HepG2 (cell line): ENCODE measurements around the gene AEBP1. TPM values are rescaled to one million over a fixed set of nuclear protein-coding genes. Genes with fewer than 3 reads are reported as not detected.

Experiments used
- ARID2 ChIP-seq: sonication (generic); formaldehyde crosslinking; IDR thresholded peaks from 2 replicates; pipeline ENCODE4 v1.8.1; 2022; ENCODE audit warnings: mild to moderate bottlenecking, missing genetic modification reagents, borderline replicate concordance
- CTCF ChIP-seq: sonication (generic); formaldehyde crosslinking; IDR thresholded peaks from 2 replicates; pipeline ENCODE4 v1.5.0; 2020; ENCODE audit warnings: mild to moderate bottlenecking, missing genetic modification reagents, moderate library complexity
- HDAC1 ChIP-seq: sonication (generic); formaldehyde crosslinking; IDR thresholded peaks from 2 replicates; pipeline ENCODE4 v1.5.1; 2020; ENCODE audit warnings: mild to moderate bottlenecking, missing genetic modification reagents
- KAT8 ChIP-seq: IDR thresholded peaks from 2 replicates; pipeline ENCODE4 v1.6.1; 2016; ENCODE audit warnings: missing genetic modification reagents, missing compliant biosample characterization
- MAFK ChIP-seq, 2 experiments: IDR thresholded peaks in 1 of 2; conservative IDR thresholded peaks in 1 of 2; 2 replicates each; pipeline ENCODE4 v1.6.1; 2011; ENCODE audit warnings: improper control_type of control experiment in 2 of 2, low read length in 2 of 2
- MXD4 ChIP-seq: IDR thresholded peaks from 2 replicates; pipeline ENCODE4 v1.6.1; 2016; ENCODE audit warnings: mild to moderate bottlenecking, missing biosample characterization, missing genetic modification reagents
- NONO ChIP-seq, 2 experiments: fragments of 450-650 bp in 1 of 2; sonication (generic) in 1 of 2; formaldehyde crosslinking in 1 of 2; IDR thresholded peaks in 1 of 2; conservative IDR thresholded peaks in 1 of 2; 2 replicates each; pipeline versions ENCODE4 v1.6.1 to v1.8.0; 2017 to 2022; ENCODE audit warnings: mild to moderate bottlenecking in 1 of 2, missing genetic modification reagents in 1 of 2, moderate library complexity in 1 of 2
- SMAD3 ChIP-seq: sonication (generic); formaldehyde crosslinking; IDR thresholded peaks from 2 replicates; pipeline ENCODE4 v1.4.0; 2020; ENCODE audit warnings: missing genetic modification reagents
- SP2 ChIP-seq: sonication (generic); formaldehyde crosslinking; IDR thresholded peaks from 2 replicates; pipeline ENCODE4 v1.5.1; 2020; ENCODE audit warnings: mild to moderate bottlenecking, missing genetic modification reagents
- ZBTB7A ChIP-seq: sonication (generic); formaldehyde crosslinking; IDR thresholded peaks from 2 replicates; pipeline ENCODE4 v1.8.0; 2022; ENCODE audit warnings: mild to moderate bottlenecking, missing genetic modification reagents
- ZFX ChIP-seq: sonication (generic); formaldehyde crosslinking; IDR thresholded peaks from 2 replicates; pipeline ENCODE4 v1.4.0; 2020; ENCODE audit warnings: mild to moderate bottlenecking, low read depth, missing genetic modification reagents, moderate library complexity
- ZMYM4 ChIP-seq: sonication (generic); formaldehyde crosslinking; IDR thresholded peaks from 2 replicates; pipeline ENCODE4 v1.8.1; 2023; ENCODE audit warnings: mild to moderate bottlenecking, missing genetic modification reagents
- ZNF263 ChIP-seq: sonication (generic); formaldehyde crosslinking; IDR thresholded peaks from 2 replicates; pipeline ENCODE4 v1.4.0; 2020; ENCODE audit warnings: missing genetic modification reagents
- ZNF274 ChIP-seq: sonication (generic); formaldehyde crosslinking; IDR thresholded peaks from 2 replicates; pipeline ENCODE4 v1.5.1; 2020; ENCODE audit warnings: mild to moderate bottlenecking, missing genetic modification reagents
- ZNF337 ChIP-seq: sonication (generic); formaldehyde crosslinking; IDR thresholded peaks from 2 replicates; pipeline ENCODE4 v1.5.1; 2020; ENCODE audit warnings: missing genetic modification reagents, low read depth, mild to moderate bottlenecking, borderline replicate concordance
- ZNF468 ChIP-seq: sonication (generic); formaldehyde crosslinking; IDR thresholded peaks from 2 replicates; pipeline ENCODE4 v1.8.0; 2022; ENCODE audit warnings: mild to moderate bottlenecking, moderate library complexity, missing genetic modification reagents
- ZNF543 ChIP-seq: sonication (generic); formaldehyde crosslinking; IDR thresholded peaks from 2 replicates; pipeline ENCODE4 v1.4.0; 2020; ENCODE audit warnings: mild to moderate bottlenecking, missing genetic modification reagents
- ZNF569 ChIP-seq: sonication (generic); formaldehyde crosslinking; IDR thresholded peaks from 2 replicates; pipeline ENCODE4 v1.5.0; 2020; ENCODE audit warnings: mild to moderate bottlenecking, missing genetic modification reagents, moderate library complexity, borderline replicate concordance
- ZNF607 ChIP-seq: sonication (generic); formaldehyde crosslinking; IDR thresholded peaks from 2 replicates; pipeline ENCODE4 v1.5.1; 2020; ENCODE audit warnings: missing genetic modification reagents, mild to moderate bottlenecking, borderline replicate concordance
- ZNF7 ChIP-seq: IDR thresholded peaks from 2 replicates; pipeline ENCODE4 v1.6.1; 2016; ENCODE audit warnings: missing biosample characterization, missing genetic modification reagents
- ZNF766 ChIP-seq: sonication (generic); formaldehyde crosslinking; IDR thresholded peaks from 2 replicates; pipeline ENCODE4 v1.5.0; 2020; ENCODE audit warnings: missing genetic modification reagents, borderline replicate concordance
- ZNF841 ChIP-seq: sonication (generic); formaldehyde crosslinking; IDR thresholded peaks from 2 replicates; pipeline ENCODE4 v1.8.1; 2023; ENCODE audit warnings: missing genetic modification reagents, borderline replicate concordance
- ZSCAN31 ChIP-seq: sonication (generic); formaldehyde crosslinking; IDR thresholded peaks from 2 replicates; pipeline ENCODE4 v1.5.0; 2020; ENCODE audit warnings: low read depth, mild to moderate bottlenecking, missing genetic modification reagents
- polyA plus RNA-seq, 8 experiments: library from polyadenylated mRNA; depleted of rRNA in 3 of 8; stranded (reverse) in 7 of 8; unstranded in 1 of 8; fragments of >200 nt; fragmentation: Illumina TruSeq in 4 of 8; extraction: Trizol in 4 of 8; gene quantifications; 2 replicates each; pipeline versions ENCODE4 v1.2.1 to v1.2.3, GENCODE V29; 2011 to 2016; ENCODE audit warnings: low read depth in 4 of 8, missing spikeins in 1 of 8, mixed read lengths in 1 of 8; ENCODE audit not compliant: insufficient read depth in 1 of 8
- total RNA-seq, 5 experiments: library from RNA; depleted of rRNA; stranded (reverse); fragments of >200 nt; fragmentation: Illumina TruSeq; extraction: Trizol; gene quantifications; 2 replicates each; pipeline ENCODE4 v1.2.3, GENCODE V29; 2016; ENCODE audit warnings: low read depth in 1 of 5
- TF ChIP-seq, protein P1 (sequence below): sonication (generic); formaldehyde crosslinking; IDR thresholded peaks from 2 replicates; pipeline ENCODE4 v1.5.0; 2020; ENCODE audit warnings: missing genetic modification reagents, mild to moderate bottlenecking, borderline replicate concordance
- TF ChIP-seq, protein P2 (sequence below): sonication (generic); formaldehyde crosslinking; IDR thresholded peaks from 2 replicates; pipeline ENCODE4 v1.9.0; 2021; ENCODE audit warnings: missing genetic modification reagents, mild to moderate bottlenecking, borderline replicate concordance

AEBP1 gene
- total and polyA plus RNA-seq, 2 of the 13 experiments (the other 11 are each of a cell fraction or from before 2014, with no cell fraction given), result 0.22 to 0.55 TPM

DNA sequence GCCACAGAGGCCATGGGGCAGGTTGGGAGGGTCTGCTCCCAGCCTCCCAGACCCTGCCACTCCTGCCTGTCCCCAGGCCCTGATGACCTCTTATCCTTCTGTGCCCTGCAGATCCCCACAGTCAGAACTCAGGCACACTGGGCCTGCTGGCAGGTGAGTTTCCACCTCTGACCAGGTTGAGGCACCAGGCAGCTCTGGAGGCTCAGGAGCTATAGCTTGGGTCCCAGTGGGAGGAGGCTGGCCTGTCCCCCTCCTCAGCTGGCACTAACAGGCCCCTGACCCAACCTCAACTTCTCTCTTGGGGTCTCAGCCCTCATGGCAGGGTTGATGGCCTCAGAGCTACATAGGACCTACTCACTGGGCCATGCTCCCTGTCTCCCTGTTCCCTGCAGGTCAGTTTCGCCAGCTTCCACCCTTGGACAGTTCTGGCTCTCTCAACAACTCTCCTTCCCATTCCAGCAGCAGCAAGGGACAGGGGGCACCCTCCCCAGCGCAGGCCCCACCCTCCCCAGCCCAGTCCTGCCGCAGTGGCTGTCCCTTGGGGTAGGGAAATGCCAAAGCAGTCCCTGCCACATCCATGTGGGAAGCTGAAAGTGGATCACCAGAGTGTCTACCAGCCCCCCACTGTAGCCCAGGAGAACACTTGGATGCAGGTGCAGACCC lies 2.7 kb upstream of the AEBP1 start (continued):
- no peak for TF ChIP-seq ZNF337
- TF ChIP-seq ZNF274, result no peak
- TF ChIP-seq HDAC1 (CRISPR knock-in tag), result 0 out of 2 replicates have a peak, but pooled peaks have one; percentile 39
- TF ChIP-seq NONO (IDR thresholded peaks at IDR 0.05), result no peak
- TF ChIP-seq NONO (CRISPR knock-in tag; conservative IDR thresholded peaks at IDR 0.05), result no peak
- TF ChIP-seq MXD4 (CRISPR knock-in tag), result no peak
- no peak for TF ChIP-seq ZNF263 (CRISPR knock-in tag)
- TF ChIP-seq ZNF468 (CRISPR knock-in tag), result no peak
- peak; percentile 13; the same call in 1 of the 2 replicates for TF ChIP-seq ZFX (CRISPR knock-in tag)
- TF ChIP-seq ZNF7 (CRISPR knock-in tag), result no peak
- 0 out of 2 replicates have a peak, but pooled peaks have one; percentile 4 for TF ChIP-seq CTCF (CRISPR knock-in tag)
- TF ChIP-seq MAFK (conservative IDR thresholded peaks at IDR 0.05 in 1 of 2, IDR thresholded peaks at IDR 0.05 in 1 of 2; ENCODE audit: low read length in 2 of 2), result no peak
- no peak for TF ChIP-seq ZNF569 (CRISPR knock-in tag)
- TF ChIP-seq ZMYM4, result no peak
- 0 out of 2 replicates have a peak, but pooled peaks have one; percentile 37 for TF ChIP-seq ZNF607 (CRISPR knock-in tag)
- no peak for TF ChIP-seq SMAD3
- TF ChIP-seq ZSCAN31 (CRISPR knock-in tag), result no peak
- TF ChIP-seq SP2, result 0 out of 2 replicates have a peak, but pooled peaks have one; percentile 20
- TF ChIP-seq, protein P1, sequence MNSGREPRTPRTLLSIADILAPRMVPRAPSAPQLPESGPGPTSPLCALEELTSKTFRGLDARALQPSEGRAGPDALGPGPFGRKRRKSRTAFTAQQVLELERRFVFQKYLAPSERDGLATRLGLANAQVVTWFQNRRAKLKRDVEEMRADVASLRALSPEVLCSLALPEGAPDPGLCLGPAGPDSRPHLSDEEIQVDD (CRISPR knock-in tag), result no peak
- no peak for TF ChIP-seq ARID2 (CRISPR knock-in tag)
- TF ChIP-seq, protein P2, sequence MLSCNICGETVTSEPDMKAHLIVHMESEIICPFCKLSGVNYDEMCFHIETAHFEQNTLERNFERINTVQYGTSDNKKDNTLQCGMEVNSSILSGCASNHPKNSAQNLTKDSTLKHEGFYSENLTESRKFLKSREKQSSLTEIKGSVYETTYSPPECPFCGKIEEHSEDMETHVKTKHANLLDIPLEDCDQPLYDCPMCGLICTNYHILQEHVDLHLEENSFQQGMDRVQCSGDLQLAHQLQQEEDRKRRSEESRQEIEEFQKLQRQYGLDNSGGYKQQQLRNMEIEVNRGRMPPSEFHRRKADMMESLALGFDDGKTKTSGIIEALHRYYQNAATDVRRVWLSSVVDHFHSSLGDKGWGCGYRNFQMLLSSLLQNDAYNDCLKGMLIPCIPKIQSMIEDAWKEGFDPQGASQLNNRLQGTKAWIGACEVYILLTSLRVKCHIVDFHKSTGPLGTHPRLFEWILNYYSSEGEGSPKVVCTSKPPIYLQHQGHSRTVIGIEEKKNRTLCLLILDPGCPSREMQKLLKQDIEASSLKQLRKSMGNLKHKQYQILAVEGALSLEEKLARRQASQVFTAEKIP (CRISPR knock-in tag), result no peak
- peak; percentile 8; the same call in 1 of the 2 replicates for TF ChIP-seq KAT8 (CRISPR knock-in tag)
- no peak for TF ChIP-seq ZNF543 (CRISPR knock-in tag)
- TF ChIP-seq ZNF841, result no peak
- TF ChIP-seq ZNF766 (CRISPR knock-in tag), result no peak
- TF ChIP-seq ZBTB7A (CRISPR knock-in tag), result peak; percentile 26; the same call in 1 of the 2 replicates
